HG02973 (cell line): Measurements from ENCODE around the gene FCHSD2.
"Not testable (repeated sequence)": the region's sequence is repeated elsewhere in the genome, so short reads cannot be mapped to it uniquely, and the experiment has no call there.

Source experiments
- ATAC-seq: cut with Tn5 transposase; IDR thresholded peaks from one replicate; pipeline ENCODE4 v1.9.1; 2021; ENCODE audit warnings: moderate library complexity; ENCODE audit not compliant: unreplicated experiment

The FCHSD2 gene

DNA sequence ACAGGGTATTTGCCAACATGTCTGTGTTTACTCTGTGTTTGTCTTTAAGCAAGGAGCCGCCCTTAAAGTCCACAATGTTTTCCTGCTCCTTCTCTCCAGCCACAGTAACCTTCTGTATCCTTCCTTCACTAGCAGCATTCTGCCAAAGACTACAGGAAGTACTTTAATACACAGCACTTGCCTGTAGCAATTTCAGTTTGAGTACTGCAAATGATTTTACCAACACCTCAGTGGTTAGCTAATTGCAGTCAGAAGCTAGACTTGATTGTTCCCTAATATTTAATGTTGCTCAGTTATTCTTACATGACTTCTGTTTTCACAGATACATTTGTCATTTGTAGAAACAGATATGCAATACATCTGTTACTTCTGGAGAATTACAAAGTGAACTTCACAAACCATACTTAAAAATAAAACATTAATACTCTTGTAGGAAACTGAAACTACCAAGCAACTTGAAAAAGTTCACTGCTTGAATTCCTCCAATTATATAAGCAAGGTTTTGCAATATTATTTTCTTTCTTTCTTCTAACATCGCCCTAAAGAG lies 69.1 kb downstream of the FCHSD2 start:
- ATAC-seq, result no peak

DNA sequence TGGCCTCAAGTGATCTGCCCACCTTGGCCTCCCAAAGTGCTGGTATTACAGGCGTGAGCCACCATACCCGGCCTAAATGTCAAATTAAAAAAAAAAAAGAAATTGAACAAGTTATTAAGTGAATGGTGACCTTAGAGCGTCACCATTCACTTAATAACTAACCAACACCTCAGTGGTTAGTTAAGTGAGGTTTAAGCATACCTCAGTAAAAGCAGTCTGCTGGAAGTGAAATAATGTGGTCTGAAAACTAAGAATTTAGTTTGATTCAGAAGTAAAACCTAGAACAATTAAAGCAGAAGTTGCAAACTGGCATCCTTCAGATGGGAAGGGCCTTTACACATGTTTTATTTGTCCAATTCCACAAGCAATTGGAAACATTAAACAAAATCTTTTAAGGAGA lies 71.5 kb downstream of the FCHSD2 start:
- no peak for ATAC-seq

GRCh38 chr11:73061857-73062424 lies 80.2 kb downstream of the FCHSD2 start:
- not testable (repeated sequence) for ATAC-seq

DNA sequence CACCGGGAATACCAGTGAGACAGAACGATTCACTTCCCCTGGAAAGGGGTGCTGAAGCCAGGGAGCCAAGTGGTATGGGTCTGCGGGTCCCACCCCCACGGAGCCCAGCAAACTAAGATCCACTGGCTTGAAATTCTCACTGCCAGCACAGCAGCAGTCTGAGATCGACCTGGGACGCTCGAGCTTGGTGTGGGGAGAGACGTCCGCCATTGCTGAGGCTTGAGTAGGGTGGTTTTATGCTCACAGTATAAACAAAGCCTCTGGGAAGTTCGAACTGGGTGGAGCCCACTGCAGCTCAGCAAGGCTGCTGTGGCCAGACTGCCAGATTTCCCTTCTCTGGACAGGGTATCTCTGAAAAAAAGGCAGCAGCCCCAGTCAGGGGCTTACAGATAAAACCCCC lies 80.7 kb downstream of the FCHSD2 start:
- not testable (repeated sequence) for ATAC-seq

GRCh38 chr11:73059915-73060314 lies 82.2 kb downstream of the FCHSD2 start:
- ATAC-seq, result no peak

DNA sequence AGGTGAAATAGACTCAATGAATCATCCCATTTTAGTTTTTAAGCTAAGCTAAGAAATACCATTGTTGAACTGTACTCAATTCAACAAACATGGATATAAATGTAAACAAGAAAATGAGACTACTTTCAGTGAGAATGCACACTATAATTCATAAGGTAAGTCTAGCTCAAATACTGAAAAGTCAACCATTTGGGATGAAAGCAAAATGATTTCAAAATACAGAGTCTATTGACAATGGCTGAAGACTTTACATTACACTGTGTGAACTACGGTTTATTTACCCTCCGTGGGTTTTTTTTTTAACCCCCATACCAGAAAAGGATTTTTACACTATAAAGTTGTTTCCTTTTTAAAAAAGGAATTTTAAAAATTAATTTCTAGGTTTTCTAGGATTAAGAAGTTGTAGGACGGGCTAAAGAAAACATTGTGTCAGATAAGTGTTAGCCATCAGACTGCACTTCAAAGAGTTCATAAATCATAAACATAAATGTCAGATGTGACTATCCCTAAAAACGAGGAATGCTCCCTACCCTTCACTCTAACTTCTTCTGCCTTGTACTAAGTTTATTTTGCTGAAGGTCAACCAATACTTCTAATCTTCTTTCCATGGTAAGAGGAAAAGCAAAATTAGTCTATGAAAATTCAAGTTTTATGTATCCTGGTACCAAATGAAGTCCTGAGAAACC lies 83.0 kb downstream of the FCHSD2 start:
- ATAC-seq, result no peak

- no peak for ATAC-seq
Measured at GRCh38 chr11:73055655-73056354, 86.3 kb downstream of the FCHSD2 start.

GRCh38 chr11:73055002-73055401 lies 87.1 kb downstream of the FCHSD2 start:
- ATAC-seq, result no peak

DNA sequence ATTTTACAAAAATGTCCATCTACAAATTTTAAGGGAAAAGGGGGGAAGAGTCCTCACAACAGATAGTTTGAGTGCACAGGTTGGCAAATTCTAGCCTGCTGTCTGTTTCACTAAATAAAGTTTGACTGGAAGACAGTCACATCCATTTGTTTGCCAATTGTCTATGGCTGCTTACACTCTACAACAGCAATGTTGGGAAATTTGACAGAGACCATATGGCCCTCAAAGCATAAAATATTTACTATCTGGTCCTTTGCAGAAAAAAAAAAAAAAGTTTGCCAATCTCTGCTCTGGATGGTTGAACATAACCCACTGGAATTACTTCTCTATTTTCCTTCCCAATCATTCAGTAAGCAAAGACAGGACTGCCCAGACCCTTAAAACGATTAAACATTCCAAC lies 88.2 kb downstream of the FCHSD2 start:
- no peak for ATAC-seq

- no peak for ATAC-seq
Measured at GRCh38 chr11:73048446-73048845, 93.7 kb downstream of the FCHSD2 start.

GRCh38 chr11:73047773-73048371 lies 94.2 kb downstream of the FCHSD2 start:
- peak; percentile 52 for ATAC-seq

GRCh38 chr11:73040046-73040445 lies 102.1 kb downstream of the FCHSD2 start:
- no peak for ATAC-seq

GRCh38 chr11:73034777-73035176 lies 107.3 kb downstream of the FCHSD2 start:
- no peak for ATAC-seq

- no peak for ATAC-seq
Measured at GRCh38 chr11:73034331-73034730, 107.8 kb downstream of the FCHSD2 start.

- no peak for ATAC-seq
Measured at GRCh38 chr11:73030130-73030529, 112.0 kb downstream of the FCHSD2 start.

DNA sequence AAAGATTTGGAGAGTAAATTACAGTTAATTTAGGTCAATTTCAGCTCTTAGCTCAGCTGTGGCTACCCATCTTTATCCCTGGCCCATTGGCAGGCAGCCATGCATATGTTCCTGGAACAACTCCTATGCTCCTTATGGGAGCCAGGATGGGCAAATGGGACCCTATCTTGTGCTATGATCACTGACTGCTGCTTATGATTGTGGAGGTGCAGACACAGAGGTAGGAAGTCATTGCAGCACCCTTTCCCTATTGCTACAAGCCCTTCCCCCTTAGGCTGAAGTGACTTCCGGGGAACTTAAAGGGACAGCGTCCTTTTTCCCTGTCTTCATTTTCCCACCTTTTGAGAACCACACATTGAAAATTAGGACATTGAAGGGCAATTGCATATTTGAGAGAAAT lies 112.7 kb downstream of the FCHSD2 start:
- no peak for ATAC-seq

DNA sequence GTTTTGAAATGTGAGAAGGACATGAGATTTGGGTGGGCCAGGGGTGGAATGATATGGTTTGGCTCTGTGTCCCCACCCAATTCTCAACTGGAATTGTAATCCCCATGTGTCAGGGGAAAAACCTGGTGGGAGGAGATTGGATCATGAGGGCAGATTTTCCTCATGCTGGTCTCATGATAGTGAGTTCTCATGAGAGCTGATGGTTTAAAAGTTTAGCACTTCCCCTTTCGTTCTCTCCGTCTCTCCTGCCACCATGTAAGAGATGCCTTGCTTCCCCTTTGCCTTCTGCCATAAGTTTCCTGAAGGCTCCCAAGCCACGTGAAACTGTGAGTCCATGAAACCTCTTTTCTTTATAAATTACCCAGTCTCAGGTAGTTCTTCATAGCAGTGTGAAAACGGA lies 113.5 kb downstream of the FCHSD2 start:
- ATAC-seq, result no peak

- ATAC-seq, result not testable (repeated sequence)
Measured at GRCh38 chr11:73027840-73028239, 114.3 kb downstream of the FCHSD2 start.

DNA sequence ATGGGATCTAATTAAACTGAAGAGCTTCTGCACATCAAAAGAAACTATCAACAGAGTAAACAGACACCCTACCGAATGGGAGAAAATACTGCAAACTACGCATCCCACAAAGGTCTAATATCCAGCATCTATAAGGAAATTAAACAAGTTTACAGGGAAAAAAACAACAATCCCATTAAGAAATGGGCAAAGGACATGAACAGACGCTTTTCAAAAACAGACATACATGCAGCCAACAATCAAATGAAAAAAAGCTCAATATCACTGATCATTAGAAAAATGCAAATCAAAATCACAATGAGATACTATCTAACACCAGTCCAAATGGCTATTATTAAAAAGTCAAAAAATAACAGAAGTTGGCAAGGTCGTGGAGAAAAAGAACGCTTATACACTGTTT lies 117.5 kb downstream of the FCHSD2 start:
- ATAC-seq, result no peak

DNA sequence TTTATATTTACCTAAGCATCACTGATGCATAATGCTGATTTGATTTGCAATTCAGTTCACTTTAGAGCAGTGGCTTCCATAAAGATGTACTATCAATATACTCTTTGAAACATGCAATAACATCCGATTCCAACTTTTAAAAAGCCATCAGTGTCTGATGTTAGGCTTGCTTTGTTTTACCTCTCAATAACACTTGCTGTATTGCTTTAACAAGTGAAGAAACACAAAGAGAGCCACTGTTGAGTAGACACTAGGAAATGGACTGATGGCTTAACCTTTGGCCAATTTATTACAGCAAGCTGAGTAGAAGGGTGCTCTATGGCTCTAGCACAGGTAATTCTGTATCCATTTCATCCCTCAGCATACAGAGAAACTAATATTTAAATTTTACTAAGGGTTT lies 122.1 kb downstream of the FCHSD2 start:
- ATAC-seq, result no peak

GRCh38 chr11:73019449-73019848 lies 122.7 kb downstream of the FCHSD2 start:
- ATAC-seq, result no peak

DNA sequence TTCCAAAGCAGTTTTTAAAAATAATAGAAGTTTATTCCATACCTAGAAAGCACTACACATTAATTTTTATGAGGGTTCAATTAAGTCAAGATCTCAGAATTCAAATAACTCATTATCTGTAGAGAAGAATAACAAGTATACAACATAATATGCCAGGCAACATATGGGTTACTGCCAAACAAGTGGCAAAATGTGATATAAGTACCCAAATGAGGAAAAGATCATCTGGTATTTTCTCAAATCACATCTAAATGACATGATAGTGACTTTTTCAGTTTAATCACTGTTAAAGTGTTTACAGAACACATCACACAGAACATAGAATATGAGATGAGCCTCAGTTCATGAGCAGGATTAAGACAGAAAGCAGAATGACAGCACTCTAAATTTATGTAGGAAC lies 123.3 kb downstream of the FCHSD2 start:
- ATAC-seq, result no peak
